Smooth muscle cell of bladder (primary cell): ENCODE data around the gene ZNF200. TPM values are rescaled to one million over a fixed set of nuclear protein-coding genes. Genes with fewer than 3 reads are reported as not detected.

Experiments
- total RNA-seq: library from RNA; depleted of rRNA; stranded (reverse); fragments of >200 nt; gene quantifications from 2 replicates; pipeline ENCODE4 v1.2.3, GENCODE V29; 2014

The ZNF200 gene, protein sequence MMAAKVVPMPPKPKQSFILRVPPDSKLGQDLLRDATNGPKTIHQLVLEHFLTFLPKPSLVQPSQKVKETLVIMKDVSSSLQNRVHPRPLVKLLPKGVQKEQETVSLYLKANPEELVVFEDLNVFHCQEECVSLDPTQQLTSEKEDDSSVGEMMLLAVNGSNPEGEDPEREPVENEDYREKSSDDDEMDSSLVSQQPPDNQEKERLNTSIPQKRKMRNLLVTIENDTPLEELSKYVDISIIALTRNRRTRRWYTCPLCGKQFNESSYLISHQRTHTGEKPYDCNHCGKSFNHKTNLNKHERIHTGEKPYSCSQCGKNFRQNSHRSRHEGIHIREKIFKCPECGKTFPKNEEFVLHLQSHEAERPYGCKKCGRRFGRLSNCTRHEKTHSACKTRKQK
- total RNA-seq, result 6.5 and 7.4 TPM in 2 replicates

DNA sequence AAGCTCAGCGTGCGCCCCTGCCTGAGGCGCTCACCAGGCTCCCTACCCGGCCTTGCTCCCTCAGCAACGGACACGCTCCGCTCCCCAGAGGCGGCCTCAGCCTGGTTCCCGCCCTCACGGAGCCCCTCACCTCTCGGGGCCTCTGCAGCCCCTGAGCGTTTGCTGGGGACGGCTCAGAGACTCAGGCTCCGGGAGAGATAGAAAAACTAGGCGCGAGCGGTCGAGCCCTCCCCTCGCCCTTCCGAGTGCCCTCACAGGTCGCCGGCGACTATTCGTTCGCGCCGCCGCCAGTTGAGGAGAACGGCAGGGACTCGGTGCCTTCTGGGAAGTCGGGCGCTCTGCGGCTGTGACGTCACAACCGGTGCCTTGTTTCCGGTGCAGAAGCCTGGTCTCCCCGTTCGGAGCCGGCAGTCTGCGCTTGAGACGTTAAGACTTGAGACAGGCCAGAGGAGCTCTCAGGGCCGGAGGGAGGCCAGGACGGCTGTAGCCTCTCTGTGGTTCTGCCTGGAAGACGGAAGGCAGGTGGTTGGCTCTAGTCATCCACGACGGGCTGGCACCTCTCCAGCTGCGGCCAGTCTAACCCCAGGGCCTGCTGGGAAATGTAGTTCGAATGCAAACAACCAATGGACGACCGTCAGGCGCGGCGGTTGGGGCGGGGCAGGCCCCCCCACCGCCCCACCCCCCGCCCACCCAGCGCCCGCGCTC lies at the start of gene ZNF200:
TSS of gene ZNF200 (minus strand) at position 302 of the 705 bp plus-strand sequence. CDS start 1,403 bp downstream, outside the sequence.

DNA sequence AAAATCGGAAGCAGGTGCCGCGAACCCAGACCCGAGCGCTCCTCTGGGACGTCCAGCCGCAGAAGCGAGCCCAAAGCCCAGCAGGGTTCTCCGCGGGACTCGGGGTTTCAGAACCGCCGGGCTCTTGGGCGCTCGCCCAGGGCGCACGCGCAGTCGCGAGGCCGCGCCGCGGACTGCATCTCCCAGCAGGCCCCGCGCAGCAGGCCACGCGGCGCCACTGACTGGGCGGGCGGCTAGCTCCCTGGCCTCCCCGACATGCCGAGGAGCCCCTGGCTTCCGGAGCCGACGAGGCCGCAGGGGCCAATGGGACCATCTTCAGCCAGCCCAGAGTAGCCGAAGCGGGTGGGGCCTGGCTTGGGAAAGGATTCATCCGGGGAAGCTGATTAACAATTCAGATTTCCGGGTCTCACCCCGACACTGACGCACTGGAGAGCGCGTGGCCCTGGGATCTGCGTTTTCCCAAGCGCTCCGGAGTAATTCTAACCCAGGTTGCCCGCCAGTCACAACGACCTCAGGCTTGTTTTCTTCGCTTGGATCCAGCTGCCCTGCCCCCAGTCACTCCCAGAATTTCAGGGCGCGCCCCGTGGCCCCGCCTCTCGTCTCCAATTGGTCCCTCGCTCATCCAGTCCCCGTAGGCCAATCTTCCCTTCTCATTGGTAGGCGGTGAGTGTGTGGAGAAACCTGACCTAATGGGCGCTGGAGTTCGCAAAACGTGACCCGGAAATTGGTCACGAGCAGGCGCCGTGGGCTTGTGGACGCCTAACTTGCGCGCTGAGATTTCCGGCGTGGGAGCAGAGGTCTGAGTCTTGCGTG lies 48.0 kb upstream of the ZNF200 start, which contains the start of gene ZNF263:
TSS of gene ZNF263 (plus strand) at position 762 of the 813 bp plus-strand sequence. CDS start 328 bp downstream, outside the sequence.

DNA sequence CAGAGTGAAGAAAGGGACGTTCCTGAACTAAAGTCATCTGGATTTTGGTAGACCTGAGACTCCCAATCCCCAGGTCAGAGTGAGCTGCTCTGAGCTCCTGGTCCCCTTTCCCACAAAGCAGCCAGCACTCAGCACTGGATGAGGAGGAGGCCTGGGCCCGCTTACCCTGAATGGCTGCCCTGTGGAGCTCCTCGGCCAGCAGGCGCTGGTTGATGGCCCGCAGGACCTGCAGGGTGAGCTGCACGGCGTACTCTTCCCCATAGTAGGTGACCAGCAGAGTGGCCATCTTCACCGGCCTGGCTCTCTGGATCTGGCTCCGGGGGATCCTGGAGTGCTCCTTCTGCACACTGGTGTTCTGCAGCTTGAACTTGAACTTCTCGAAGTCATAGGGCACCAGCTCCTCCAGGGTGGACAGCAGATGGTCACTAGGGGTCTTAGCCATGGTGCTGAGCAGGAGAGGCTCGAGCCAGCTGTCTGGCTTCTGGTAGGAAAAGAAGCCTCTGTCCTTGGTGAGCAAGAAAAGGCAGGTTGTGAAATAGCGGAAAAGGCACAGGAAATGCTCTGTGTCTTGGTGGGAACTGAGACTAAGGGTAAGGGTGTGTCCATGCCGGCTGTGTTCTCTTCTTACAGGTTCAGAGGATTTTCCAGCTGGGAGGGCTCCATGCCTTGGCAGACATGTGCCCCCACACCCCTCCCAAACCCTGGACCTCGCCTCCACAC lies 21.3 kb upstream of the ZNF200 start, which contains the start of gene MEFV:
TSS of gene MEFV (minus strand) at position 488 of the 720 bp plus-strand sequence. CDS start at position 442, 46 bp downstream.

DNA sequence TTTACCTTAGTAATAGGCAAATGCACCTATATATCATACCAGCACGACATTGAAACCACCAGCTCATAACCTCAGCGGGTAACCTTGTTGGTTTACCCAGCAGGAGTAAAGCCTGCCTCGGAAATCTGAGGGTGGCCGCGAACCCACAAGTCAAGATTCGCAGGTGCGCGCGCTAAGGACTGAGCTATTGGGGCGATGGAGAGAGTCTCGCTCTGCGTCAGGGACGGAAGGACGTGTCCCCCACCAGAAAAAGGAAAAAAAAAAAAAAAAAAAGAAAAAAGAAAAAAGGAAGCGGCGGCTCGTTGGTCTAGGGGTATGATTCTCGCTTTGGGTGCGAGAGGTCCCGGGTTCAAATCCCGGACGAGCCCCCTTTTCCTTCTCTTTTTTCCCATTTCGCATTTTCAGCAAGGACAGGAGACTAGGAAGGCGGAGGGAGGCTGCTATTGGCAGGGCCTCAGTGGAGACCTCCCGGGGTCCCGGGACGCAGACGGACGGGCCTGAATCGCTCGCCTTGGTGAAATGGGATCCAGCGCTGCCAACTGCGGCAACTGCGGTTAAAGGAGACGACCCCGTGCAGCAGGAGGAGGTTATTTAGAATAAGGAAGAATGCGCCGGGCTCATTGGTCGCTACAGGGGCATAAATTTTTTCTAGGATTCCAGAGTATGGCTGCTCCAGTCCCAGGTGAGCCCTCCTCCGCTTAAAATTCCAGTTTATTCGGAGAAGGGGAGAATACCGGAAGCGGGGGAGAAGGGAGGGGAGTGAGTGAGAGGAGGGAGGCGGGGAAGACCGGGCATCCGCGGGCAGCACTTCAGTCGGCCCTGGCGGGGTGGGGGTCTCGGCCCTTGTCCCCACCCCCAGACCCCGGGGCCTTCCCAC lies 46.9 kb downstream of the ZNF200 start, which contains the start of gene OR1F1:
TSS of gene OR1F1 (plus strand) at position 407 of the 877 bp plus-strand sequence.

Other genes with a start within 250 kb of the ZNF200 start
- not detected in 2 replicates for gene CLDN9, start 222.2 kb downstream of the ZNF200 start, total RNA-seq
- gene CLDN6, start 217.0 kb downstream of the ZNF200 start, total RNA-seq, result not detected in 2 replicates
- gene TNFRSF12A, start 214.8 kb downstream of the ZNF200 start, total RNA-seq, result 99.8 and 151 TPM in 2 replicates
- 19.9 and 26.3 TPM in 2 replicates for gene HCFC1R1, start 211.2 kb downstream of the ZNF200 start, total RNA-seq
- 22.9 and 29.1 TPM in 2 replicates for gene THOC6, start 211.1 kb downstream of the ZNF200 start, total RNA-seq
- gene BICDL2, start 198.2 kb downstream of the ZNF200 start, total RNA-seq, result under 0.01 and 0.37 TPM in 2 replicates
- under 0.01 TPM in 1 of 2 replicates, not detected in the other for gene MMP25, start 188.6 kb downstream of the ZNF200 start, total RNA-seq
- 2.1 and 8.2 TPM in 2 replicates for gene IL32, start 169.5 kb downstream of the ZNF200 start, total RNA-seq
- not detected in 2 replicates for gene ZSCAN10, start 135.9 kb downstream of the ZNF200 start, total RNA-seq
- 11.8 and 12.8 TPM in 2 replicates for gene ZNF205, start 122.6 kb downstream of the ZNF200 start, total RNA-seq
- gene ZNF213, start 100.1 kb downstream of the ZNF200 start, total RNA-seq, result 2.6 and 3.5 TPM in 2 replicates
- not detected in 2 replicates for gene OR1F1, start 47.0 kb downstream of the ZNF200 start, total RNA-seq
- gene MEFV, start 21.5 kb upstream of the ZNF200 start, total RNA-seq, result under 0.01 and 0.14 TPM in 2 replicates
- gene ZNF263, start 48.3 kb upstream of the ZNF200 start, total RNA-seq, result 33.6 and 34.8 TPM in 2 replicates
- gene TIGD7, start 70.3 kb upstream of the ZNF200 start, total RNA-seq, result 2.6 and 4.6 TPM in 2 replicates
- gene ZNF75A, start 70.3 kb upstream of the ZNF200 start, total RNA-seq, result 12.7 and 17.5 TPM in 2 replicates
- 0.09 and 0.14 TPM in 2 replicates for gene OR2C1, start 120.7 kb upstream of the ZNF200 start, total RNA-seq
- 9.5 TPM in 2 replicates for gene ZSCAN32, start 165.8 kb upstream of the ZNF200 start, total RNA-seq
- gene ZNF174, start 166.1 kb upstream of the ZNF200 start, total RNA-seq, result 4.7 and 5.5 TPM in 2 replicates
- gene ZNF597, start 208.3 kb upstream of the ZNF200 start, total RNA-seq, result 1.3 and 1.4 TPM in 2 replicates
- gene NAA60, start 208.5 kb upstream of the ZNF200 start, total RNA-seq, result 7.4 and 10.1 TPM in 2 replicates